Testis (tissue), 2 donors: ENCODE results near the gene PPP6R3.

Source experiments
- POLR2A ChIP-seq: fragments of 450-650 bp; IDR thresholded peaks from one replicate; pipeline ENCODE4 v1.6.1; 2017; ENCODE audit warnings: antibody characterized with exemption, mild to moderate bottlenecking, moderate library complexity
- TF ChIP-seq, protein P1 (sequence below), 3 experiments: fragments of 450-650 bp in 2 of 3; fragments of 200-600 bp in 1 of 3; sonication (generic) in 1 of 3; IDR thresholded peaks; one replicate each; pipeline ENCODE4 v1.5.1; 2016 to 2019; ENCODE audit warnings: antibody characterized with exemption in 3 of 3, mild to moderate bottlenecking in 2 of 3, moderate library complexity in 1 of 3

DNA sequence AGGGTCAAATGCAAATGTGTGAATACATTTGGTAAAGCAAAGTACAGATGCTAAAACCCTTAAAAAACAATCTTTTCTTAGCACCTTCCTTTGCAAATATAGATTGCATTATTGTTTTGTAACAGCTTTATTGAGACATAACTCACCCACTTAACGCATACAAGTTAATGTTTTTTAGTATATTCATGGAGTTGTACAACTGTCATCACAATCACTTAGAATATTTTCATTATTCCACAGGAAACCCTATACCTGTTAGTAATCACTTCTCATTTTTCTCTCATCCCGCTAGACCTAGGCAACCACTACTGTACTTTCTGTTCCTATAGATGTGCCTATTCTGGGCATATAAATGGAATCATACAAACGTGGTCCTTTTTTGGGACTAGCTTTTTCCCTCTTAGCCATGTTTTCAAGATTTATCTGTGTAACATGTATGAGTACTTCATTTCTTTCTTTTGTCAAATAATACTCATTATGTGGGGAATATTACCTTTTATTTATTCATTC is 34.7 kb downstream of the PPP6R3 start:
- TF ChIP-seq, protein P1, sequence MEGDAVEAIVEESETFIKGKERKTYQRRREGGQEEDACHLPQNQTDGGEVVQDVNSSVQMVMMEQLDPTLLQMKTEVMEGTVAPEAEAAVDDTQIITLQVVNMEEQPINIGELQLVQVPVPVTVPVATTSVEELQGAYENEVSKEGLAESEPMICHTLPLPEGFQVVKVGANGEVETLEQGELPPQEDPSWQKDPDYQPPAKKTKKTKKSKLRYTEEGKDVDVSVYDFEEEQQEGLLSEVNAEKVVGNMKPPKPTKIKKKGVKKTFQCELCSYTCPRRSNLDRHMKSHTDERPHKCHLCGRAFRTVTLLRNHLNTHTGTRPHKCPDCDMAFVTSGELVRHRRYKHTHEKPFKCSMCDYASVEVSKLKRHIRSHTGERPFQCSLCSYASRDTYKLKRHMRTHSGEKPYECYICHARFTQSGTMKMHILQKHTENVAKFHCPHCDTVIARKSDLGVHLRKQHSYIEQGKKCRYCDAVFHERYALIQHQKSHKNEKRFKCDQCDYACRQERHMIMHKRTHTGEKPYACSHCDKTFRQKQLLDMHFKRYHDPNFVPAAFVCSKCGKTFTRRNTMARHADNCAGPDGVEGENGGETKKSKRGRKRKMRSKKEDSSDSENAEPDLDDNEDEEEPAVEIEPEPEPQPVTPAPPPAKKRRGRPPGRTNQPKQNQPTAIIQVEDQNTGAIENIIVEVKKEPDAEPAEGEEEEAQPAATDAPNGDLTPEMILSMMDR (IDR thresholded peaks at IDR 0.05): no peak
- no peak for TF ChIP-seq POLR2A
